Measurements from ENCODE around the gene AKR1C8. TPM values are rescaled to one million over a fixed set of nuclear protein-coding genes. Genes with fewer than 3 reads are reported as not detected.

Gene AKR1C8
- total RNA-seq, 1 experiment from 2014 or later = not detected

- Mint-ChIP-seq H3K27me3 (ENCODE audit: insufficient read depth, unreplicated experiment) (no peaks in the 10 kb centered on the region), H3K27ac (ENCODE audit: low read depth, unreplicated experiment) (no peak overlapping the region), H3K9me3 (ENCODE audit: unreplicated experiment) (peaks cover 5% of the 10 kb centered on the region), H3K36me3 (ENCODE audit: insufficient read depth, unreplicated experiment) (no peaks in the 10 kb centered on the region), H3K4me1 (ENCODE audit: insufficient read depth, unreplicated experiment) (no peaks in the 10 kb centered on the region), H3K4me3 (ENCODE audit: unreplicated experiment) (no peak overlapping the region)
- no peak for TF ChIP-seq CTCF (IDR thresholded peaks at IDR 0.05; ENCODE audit: unreplicated experiment)
- intact Hi-C loops (cut with micrococcal nuclease) = no loop called here
- ChIA-PET POLR2A (interaction anchor here (0.6 kb wide), 1 partner anchor 15 kb away, joined by 3 read pairs; no protein-coding TSS in a partner anchor), CTCF (no interaction called here)
- no TSS peak for BruUV-seq (replicated peaks)
- DNase-seq (ENCODE audit: unreplicated experiment) = no peak
Observed at GRCh38 chr10:5198386-5198785, 13.4 kb upstream of the AKR1C8 start.

GRCh38 chr10:5196702-5197113 lies 11.8 kb upstream of the AKR1C8 start, which contains the start of gene AKR1C4:
Gene AKR1C4 (plus strand): TSS chr10:5196837. CDS start chr10:5196868, 31 bp downstream.
- Mint-ChIP-seq H3K9me3 (ENCODE audit: unreplicated experiment) (no peaks in the 10 kb centered on the region), H3K4me1 (ENCODE audit: insufficient read depth, unreplicated experiment) (no peaks in the 10 kb centered on the region), H3K36me3 (ENCODE audit: insufficient read depth, unreplicated experiment) (no peaks in the 10 kb centered on the region), H3K4me3 (ENCODE audit: unreplicated experiment) (no peak within 1 kb of the TSS), H3K27ac (ENCODE audit: low read depth, unreplicated experiment) (no peak within 1 kb of the TSS), H3K27me3 (ENCODE audit: insufficient read depth, unreplicated experiment) (no peaks in the 10 kb centered on the region)
- no peak for TF ChIP-seq CTCF (IDR thresholded peaks at IDR 0.05; ENCODE audit: unreplicated experiment)
- no peak for DNase-seq (ENCODE audit: unreplicated experiment)
- POLR2A ChIA-PET = interaction anchor here (0.8 to 1.7 kb wide), 2 partner anchors 8 to 19 kb away, joined by 3 to 4 read pairs; no protein-coding TSS in a partner anchor
- no TSS peak for BruUV-seq (replicated peaks)
- CTCF ChIA-PET = no interaction called here
- intact Hi-C loops (cut with micrococcal nuclease) = no loop called here

GRCh38 chr10:5195727-5196374 lies 10.9 kb upstream of the AKR1C8 start:
- CTCF ChIA-PET = no interaction called here

GRCh38 chr10:5194431-5194830 lies 9.5 kb upstream of the AKR1C8 start:
- H3K27me3 Mint-ChIP-seq (ENCODE audit: insufficient read depth, unreplicated experiment) = no peaks in the 10 kb centered on the region
- BruUV-seq (replicated peaks) = no TSS peak
- no peak overlapping the region for H3K27ac Mint-ChIP-seq (ENCODE audit: low read depth, unreplicated experiment)
- H3K36me3 Mint-ChIP-seq (ENCODE audit: insufficient read depth, unreplicated experiment) = no peaks in the 10 kb centered on the region
- H3K4me1 Mint-ChIP-seq (ENCODE audit: insufficient read depth, unreplicated experiment) = no peaks in the 10 kb centered on the region
- intact Hi-C loops (cut with micrococcal nuclease) = no loop called here
- ChIA-PET POLR2A (no interaction called here), CTCF (no interaction called here)
- no peak overlapping the region for H3K4me3 Mint-ChIP-seq (ENCODE audit: unreplicated experiment)
- TF ChIP-seq CTCF (IDR thresholded peaks at IDR 0.05; ENCODE audit: unreplicated experiment) = no peak
- H3K9me3 Mint-ChIP-seq (ENCODE audit: unreplicated experiment) = no peaks in the 10 kb centered on the region
- no peak for DNase-seq (ENCODE audit: unreplicated experiment)

More at GRCh38 chr10:5195727-5196374, 10.9 kb upstream of the AKR1C8 start:
- no peak for TF ChIP-seq CTCF (IDR thresholded peaks at IDR 0.05; ENCODE audit: unreplicated experiment)
- BruUV-seq (replicated peaks) = no TSS peak
- Mint-ChIP-seq H3K27ac (ENCODE audit: low read depth, unreplicated experiment) (no peak overlapping the region), H3K9me3 (ENCODE audit: unreplicated experiment) (no peaks in the 10 kb centered on the region), H3K4me1 (ENCODE audit: insufficient read depth, unreplicated experiment) (no peaks in the 10 kb centered on the region), H3K4me3 (ENCODE audit: unreplicated experiment) (no peak overlapping the region), H3K27me3 (ENCODE audit: insufficient read depth, unreplicated experiment) (no peaks in the 10 kb centered on the region), H3K36me3 (ENCODE audit: insufficient read depth, unreplicated experiment) (no peaks in the 10 kb centered on the region)
- POLR2A ChIA-PET = interaction anchor here (0.6 kb wide), 3 partner anchors 113 to 807 kb away, joined by 3 to 5 read pairs (median 3); no protein-coding TSS in a partner anchor
- no peak for DNase-seq (ENCODE audit: unreplicated experiment)
- intact Hi-C loops (cut with micrococcal nuclease) = no loop called here

Data from MCF 10A (cell line).